Fibroblast of lung (primary cell): ENCODE measurements around the gene SLC38A3. TPM values are rescaled to one million over a fixed set of nuclear protein-coding genes. Genes with fewer than 3 reads are reported as not detected.

ENCODE experiments used
- DNase-seq, 2 donors: peaks; one replicate each; pipeline versions ENCODE4 v3.0.0 to v3.0.0-alpha.2; 2010; ENCODE audit warnings: low read depth in 2 of 2
- H2AFZ ChIP-seq: 2 replicates; pipeline ENCODE4 v1.5.1; 2012; ENCODE audit warnings: low read length, control low read depth, inconsistent platforms
- H3K27ac ChIP-seq: 2 replicates; pipeline ENCODE4 v1.5.1; 2011; ENCODE audit warnings: low read length, control low read depth; ENCODE audit not compliant: insufficient read depth
- H3K27me3 ChIP-seq: 2 replicates; pipeline ENCODE4 v1.5.1; 2011; ENCODE audit warnings: mild to moderate bottlenecking, low read length; ENCODE audit not compliant: control insufficient read depth, insufficient read depth
- H3K36me3 ChIP-seq: 2 replicates; pipeline ENCODE4 v1.5.1; 2011; ENCODE audit warnings: low read length; ENCODE audit not compliant: control insufficient read depth, insufficient read depth
- H3K4me1 ChIP-seq: 2 replicates; pipeline ENCODE4 v1.5.1; 2011; ENCODE audit warnings: low read length; ENCODE audit not compliant: control insufficient read depth, insufficient read depth; ENCODE audit errors: extremely low read depth
- H3K4me2 ChIP-seq: 2 replicates; pipeline ENCODE4 v1.5.1; 2011; ENCODE audit warnings: low read length, control low read depth; ENCODE audit not compliant: insufficient read depth; ENCODE audit errors: extremely low read depth
- H3K4me3 ChIP-seq, 4 experiments: fragments of 200-600 bp in 1 of 4; sonication (generic) in 1 of 4; replicated peaks in 1 of 4; 2 replicates each; pipeline ENCODE4 v1.5.1; 2011 to 2016; ENCODE audit warnings: low read length in 4 of 4, low read depth in 3 of 4, mild to moderate bottlenecking in 3 of 4, control low read depth in 2 of 4, inconsistent platforms in 1 of 4, mixed read lengths in 1 of 4; ENCODE audit not compliant: insufficient read depth in 1 of 4; ENCODE audit errors: control extremely low read depth in 1 of 4
- H3K79me2 ChIP-seq: 2 replicates; pipeline ENCODE4 v1.5.1; 2012; ENCODE audit warnings: mild to moderate bottlenecking, low read length, inconsistent platforms; ENCODE audit not compliant: control insufficient read depth, insufficient read depth
- H3K9ac ChIP-seq: 2 replicates; pipeline ENCODE4 v1.5.1; 2011; ENCODE audit warnings: mild to moderate bottlenecking, low read length, control low read depth; ENCODE audit not compliant: insufficient read depth
- H3K9me3 ChIP-seq: 2 replicates; pipeline ENCODE4 v1.5.1; 2012; ENCODE audit warnings: low read depth, low read length; ENCODE audit not compliant: control insufficient read depth, insufficient read depth
- H4K20me1 ChIP-seq: 2 replicates; pipeline ENCODE4 v1.5.1; 2011; ENCODE audit warnings: low read length; ENCODE audit not compliant: control insufficient read depth, insufficient read depth; ENCODE audit errors: extremely low read depth
- CTCF ChIP-seq, 2 donors: IDR thresholded peaks in 1 of 2; conservative IDR thresholded peaks in 1 of 2; 1 replicate in 1 of 2; 2 replicates in 1 of 2; pipeline ENCODE4 v1.5.1; 2011 to 2012; ENCODE audit warnings: low read length in 2 of 2, control low read depth in 1 of 2, inconsistent platforms in 1 of 2, low read depth in 1 of 2, mild to moderate bottlenecking in 1 of 2
- EZH2 ChIP-seq: IDR thresholded peaks from 2 replicates; pipeline ENCODE4 v1.5.1; 2012; ENCODE audit warnings: low read length, control low read depth, mild to moderate bottlenecking; ENCODE audit errors: missing control alignments
- polyA plus RNA-seq, 2 donors: library from polyadenylated mRNA; depleted of rRNA in 1 of 2; stranded (reverse) in 1 of 2; unstranded in 1 of 2; fragments of >200 nt; gene quantifications; 2 replicates each; pipeline ENCODE4 v1.2.1, GENCODE V29; 2011 to 2012; ENCODE audit warnings: missing spikeins in 1 of 2
- total RNA-seq: library from RNA; depleted of rRNA; stranded (reverse); fragments of >200 nt; gene quantifications from 2 replicates; pipeline ENCODE4 v1.2.1, GENCODE V29; 2014

The SLC38A3 gene
- total and polyA plus RNA-seq, 2 donors (not counting 1 experiment from before 2014, with no cell fraction given) = 0.02 TPM; not detected in 1

GRCh38 chr3:50184242-50184978 lies 20.7 kb upstream of the SLC38A3 start:
- Histone ChIP-seq H3K9ac (no peak overlapping the region), H3K27ac (no peak overlapping the region), H4K20me1 (no peaks in the 10 kb centered on the region), H3K27me3 (no peaks in the 10 kb centered on the region), H3K36me3 (no peaks in the 10 kb centered on the region), H3K4me3 (no peak overlapping the region), H3K79me2 (no peaks in the 10 kb centered on the region), H2AFZ (no peak overlapping the region), H3K4me1 (no peaks in the 10 kb centered on the region), H3K4me2 (no peak overlapping the region), H3K9me3 (no peaks in the 10 kb centered on the region)
- TF ChIP-seq EZH2 (no peak), CTCF (conservative IDR thresholded peaks at IDR 0.05 in 1 of 2, IDR thresholded peaks at IDR 0.05 in 1 of 2; ENCODE audit: low read depth in 1 of 2, low read length in 2 of 2) (no peak)
- DNase-seq = no peak

- Histone ChIP-seq H3K36me3 (no peaks in the 10 kb centered on the region), H3K79me2 (no peaks in the 10 kb centered on the region), H3K4me2 (no peak overlapping the region), H2AFZ (no peak overlapping the region), H3K27me3 (no peaks in the 10 kb centered on the region), H4K20me1 (no peaks in the 10 kb centered on the region), H3K9ac (no peak overlapping the region), H3K4me1 (no peaks in the 10 kb centered on the region), H3K4me3 (no peak overlapping the region), H3K27ac (no peak overlapping the region), H3K9me3 (no peaks in the 10 kb centered on the region)
- no peak for DNase-seq
- TF ChIP-seq EZH2 (no peak), CTCF (conservative IDR thresholded peaks at IDR 0.05 in 1 of 2, IDR thresholded peaks at IDR 0.05 in 1 of 2; ENCODE audit: low read depth in 1 of 2, low read length in 2 of 2) (no peak)
Observed at GRCh38 chr3:50185230-50185629, 19.8 kb upstream of the SLC38A3 start.

- Histone ChIP-seq H3K27ac (no peak overlapping the region), H3K9ac (no peak overlapping the region), H3K9me3 (no peaks in the 10 kb centered on the region), H3K79me2 (no peaks in the 10 kb centered on the region), H3K36me3 (no peaks in the 10 kb centered on the region), H3K4me2 (no peak overlapping the region), H3K4me1 (no peaks in the 10 kb centered on the region), H2AFZ (no peak overlapping the region), H3K4me3 (no peak overlapping the region), H4K20me1 (no peaks in the 10 kb centered on the region), H3K27me3 (no peaks in the 10 kb centered on the region)
- TF ChIP-seq CTCF (conservative IDR thresholded peaks at IDR 0.05 in 1 of 2, IDR thresholded peaks at IDR 0.05 in 1 of 2; ENCODE audit: low read depth in 1 of 2, low read length in 2 of 2) = no peak
- TF ChIP-seq EZH2 = no peak
- DNase-seq = no peak
Observed at GRCh38 chr3:50186096-50186495, 19.0 kb upstream of the SLC38A3 start.
